Suprapubic skin (tissue), 4 donors: Measurements from ENCODE around the gene NIM1K. TPM values are rescaled to one million over a fixed set of nuclear protein-coding genes. Genes with fewer than 3 reads are reported as not detected.

ENCODE experiments used
- DNase-seq, 2 donors: peaks; one replicate each; pipeline ENCODE4 v3.0.0-alpha.2; 2019; ENCODE audit warnings: low spot score in 2 of 2
- H3K27ac ChIP-seq: fragments of 200-600 bp; sonication (generic); one replicate; pipeline ENCODE4 v1.5.1; 2019
- H3K27me3 ChIP-seq: fragments of 200-600 bp; sonication (generic); one replicate; pipeline ENCODE4 v1.5.1; 2019
- H3K36me3 ChIP-seq: fragments of 200-600 bp; sonication (generic); one replicate; pipeline ENCODE4 v1.5.1; 2019
- H3K4me1 ChIP-seq: fragments of 200-600 bp; sonication (generic); one replicate; pipeline ENCODE4 v1.5.1; 2019
- H3K4me3 ChIP-seq: fragments of 200-600 bp; sonication (generic); one replicate; pipeline ENCODE4 v1.5.1; 2019; ENCODE audit warnings: mild to moderate bottlenecking
- H3K9me3 ChIP-seq: fragments of 200-600 bp; sonication (generic); one replicate; pipeline ENCODE4 v1.5.1; 2019
- CTCF ChIP-seq, 2 donors: fragments of 200-600 bp in 1 of 2; fragments of 450-650 bp in 1 of 2; sonication (generic) in 1 of 2; IDR thresholded peaks; one replicate each; pipeline ENCODE4 v1.5.1; 2016 to 2019; ENCODE audit warnings: antibody characterized with exemption in 2 of 2, mild to moderate bottlenecking in 1 of 2, moderate library complexity in 1 of 2
- EP300 ChIP-seq: sonication (generic); formaldehyde crosslinking; IDR thresholded peaks from one replicate; pipeline ENCODE4 v1.6.1; 2017; ENCODE audit warnings: antibody characterized with exemption
- POLR2A ChIP-seq, 2 donors: fragments of 450-650 bp; IDR thresholded peaks; one replicate each; pipeline ENCODE4 v1.6.1; 2017; ENCODE audit warnings: antibody characterized with exemption in 2 of 2, mild to moderate bottlenecking in 2 of 2, moderate library complexity in 2 of 2
- POLR2AphosphoS5 ChIP-seq, 3 donors: sonication (generic); formaldehyde crosslinking; IDR thresholded peaks; one replicate each; pipeline ENCODE4 v1.6.1; 2017; ENCODE audit warnings: antibody characterized with exemption in 3 of 3
- WGBS: methylation state at CpG from one replicate; pipeline ENCODE4 v1.1.5; 2018; 5-methylcytosine and 5-hydroxymethylcytosine counted together
- total RNA-seq, 4 donors: library from RNA; depleted of rRNA; stranded (reverse); fragments of >200 nt; gene quantifications; one replicate each; pipeline ENCODE4 v1.1.0, GENCODE V29; 2016

The NIM1K gene
- total RNA-seq, 4 donors from 2014 or later = 0.45 to 3.0 (median 1.2) TPM

DNA sequence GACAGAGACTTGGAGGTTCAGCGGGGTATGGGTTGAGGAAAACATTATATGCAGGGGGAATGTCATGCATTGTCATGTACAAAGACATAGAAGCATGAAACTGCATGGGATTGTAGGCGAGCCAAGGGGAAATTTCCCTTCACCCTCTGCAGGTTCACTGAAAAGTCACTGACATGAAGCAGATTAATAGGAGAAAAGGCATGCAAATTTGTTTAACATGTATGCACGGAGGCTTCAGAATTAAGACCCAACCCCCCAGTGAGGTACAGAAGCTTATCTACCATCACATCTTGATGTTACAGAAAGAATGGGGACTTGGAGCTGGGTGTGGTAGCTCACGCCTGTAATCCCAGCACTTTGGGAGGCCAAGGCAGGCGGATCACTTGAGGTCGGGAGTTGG, 18.5 kb downstream of the NIM1K start:
- DNase-seq = no peak
- H3K27me3 ChIP-seq = no peaks in the 10 kb centered on the region
- no peak for TF ChIP-seq EP300
- no peaks in the 10 kb centered on the region for H3K9me3 ChIP-seq
- 52% methylated on average over 6 of the region's 6 CpGs for WGBS
- no peaks in the 10 kb centered on the region for H3K36me3 ChIP-seq
- peaks cover 2% of the 10 kb centered on the region for H3K4me1 ChIP-seq
- H3K4me3 ChIP-seq = no peak overlapping the region
- H3K27ac ChIP-seq = no peak overlapping the region

GRCh38 chr5:43213951-43214350, 21.9 kb downstream of the NIM1K start:
- Histone ChIP-seq H3K9me3 (no peaks in the 10 kb centered on the region), H3K4me1 (peaks cover 2% of the 10 kb centered on the region), H3K27ac (no peak overlapping the region), H3K27me3 (no peaks in the 10 kb centered on the region), H3K4me3 (no peak overlapping the region), H3K36me3 (no peaks in the 10 kb centered on the region)
- 71% methylated on average over 2 of the region's 2 CpGs for WGBS
- DNase-seq = no peak
- no peak for TF ChIP-seq EP300
- no peak for TF ChIP-seq CTCF (IDR thresholded peaks at IDR 0.05)
- no peak for TF ChIP-seq POLR2A (IDR thresholded peaks at IDR 0.05)
- no peak for TF ChIP-seq POLR2AphosphoS5 (IDR thresholded peaks at IDR 0.05)

- no peak for DNase-seq
- no peak overlapping the region for H3K4me3 ChIP-seq
- no peak for TF ChIP-seq EP300
- TF ChIP-seq POLR2AphosphoS5 (IDR thresholded peaks at IDR 0.05) = no peak
- no peak for TF ChIP-seq CTCF (IDR thresholded peaks at IDR 0.05)
- no peak for TF ChIP-seq POLR2A (IDR thresholded peaks at IDR 0.05)
- WGBS = 69% methylated on average over 8 of the region's 11 CpGs
- peaks cover 2% of the 10 kb centered on the region for H3K4me1 ChIP-seq
- H3K36me3 ChIP-seq = no peaks in the 10 kb centered on the region
- no peaks in the 10 kb centered on the region for H3K27me3 ChIP-seq
- no peaks in the 10 kb centered on the region for H3K9me3 ChIP-seq
- H3K27ac ChIP-seq = no peak overlapping the region
These were observed 23.1 kb downstream of the NIM1K start for GRCh38 chr5:43215073-43215631.

GRCh38 chr5:43216941-43217340, 24.9 kb downstream of the NIM1K start:
- Histone ChIP-seq H3K9me3 (no peaks in the 10 kb centered on the region), H3K27ac (no peak overlapping the region), H3K4me3 (no peak overlapping the region), H3K4me1 (no peaks in the 10 kb centered on the region), H3K36me3 (no peaks in the 10 kb centered on the region), H3K27me3 (no peaks in the 10 kb centered on the region)
- 72% methylated on average over 2 of the region's 2 CpGs for WGBS
- no peak for DNase-seq
- TF ChIP-seq POLR2A (IDR thresholded peaks at IDR 0.05) (no peak), CTCF (IDR thresholded peaks at IDR 0.05) (no peak)

- no peak for DNase-seq
- Histone ChIP-seq H3K4me3 (no peak overlapping the region), H3K27ac (no peak overlapping the region), H3K27me3 (no peaks in the 10 kb centered on the region), H3K9me3 (no peaks in the 10 kb centered on the region), H3K4me1 (no peaks in the 10 kb centered on the region), H3K36me3 (no peaks in the 10 kb centered on the region)
- WGBS = 59% methylated on average over 1 of the region's 1 CpG
- TF ChIP-seq POLR2A (IDR thresholded peaks at IDR 0.05) (no peak), EP300 (no peak), POLR2AphosphoS5 (IDR thresholded peaks at IDR 0.05) (no peak), CTCF (IDR thresholded peaks at IDR 0.05) (no peak)
These were observed 27.1 kb downstream of the NIM1K start for GRCh38 chr5:43219120-43219519.

- WGBS = 88% methylated on average over 5 of the region's 5 CpGs
- no peak for DNase-seq
These were observed 29.5 kb downstream of the NIM1K start for GRCh38 chr5:43221502-43221901.

More at GRCh38 chr5:43221502-43221901, 29.5 kb downstream of the NIM1K start:
- Histone ChIP-seq H3K9me3 (no peaks in the 10 kb centered on the region), H3K4me3 (no peak overlapping the region), H3K4me1 (no peaks in the 10 kb centered on the region), H3K27me3 (no peaks in the 10 kb centered on the region), H3K27ac (no peak overlapping the region), H3K36me3 (no peaks in the 10 kb centered on the region)
- TF ChIP-seq EP300 (no peak), CTCF (IDR thresholded peaks at IDR 0.05) (no peak), POLR2A (IDR thresholded peaks at IDR 0.05) (no peak), POLR2AphosphoS5 (IDR thresholded peaks at IDR 0.05) (no peak)
